CD4-positive, alpha-beta T cell treated with Interleukin-15 for 1 hour (primary cell): ENCODE data around the gene CYP19A1.

Experiments
- DNase-seq: peaks from one replicate; pipeline ENCODE4 v3.0.0-alpha.2; 2020

The CYP19A1 gene

DNA sequence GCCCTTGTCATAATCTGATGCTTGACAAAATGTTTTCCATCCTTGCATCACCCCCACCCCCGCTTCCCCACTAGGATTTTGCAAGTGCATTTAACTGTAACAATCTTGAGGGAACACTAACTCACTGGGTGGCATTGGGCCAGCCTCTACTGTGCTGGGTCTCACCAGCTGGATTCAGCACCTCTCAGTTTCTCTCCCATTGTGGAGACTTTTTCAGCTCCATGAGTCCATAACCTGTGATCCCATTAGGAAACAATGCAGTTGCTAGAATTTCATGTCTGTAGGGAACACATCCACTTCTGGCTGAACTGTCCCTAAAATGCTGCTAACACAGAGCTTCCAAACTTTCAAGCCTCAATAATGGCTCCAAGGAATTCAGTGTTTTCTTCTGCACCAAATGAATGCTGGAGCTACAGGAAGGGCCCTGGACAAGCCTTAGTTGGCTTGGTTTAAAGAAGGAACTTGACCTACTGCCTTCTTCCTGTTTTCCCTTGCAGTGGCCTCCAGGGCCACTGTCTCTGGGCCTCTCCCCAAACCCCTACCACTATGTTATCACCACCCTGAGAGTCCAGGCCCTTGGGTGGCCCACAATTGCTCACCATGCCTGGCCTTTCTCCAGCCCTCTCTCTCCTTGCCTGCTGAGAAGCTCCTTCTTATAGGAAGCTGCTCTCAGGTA lies 15.6 kb downstream of the CYP19A1 start:
- peak; percentile 20 for DNase-seq

DNA sequence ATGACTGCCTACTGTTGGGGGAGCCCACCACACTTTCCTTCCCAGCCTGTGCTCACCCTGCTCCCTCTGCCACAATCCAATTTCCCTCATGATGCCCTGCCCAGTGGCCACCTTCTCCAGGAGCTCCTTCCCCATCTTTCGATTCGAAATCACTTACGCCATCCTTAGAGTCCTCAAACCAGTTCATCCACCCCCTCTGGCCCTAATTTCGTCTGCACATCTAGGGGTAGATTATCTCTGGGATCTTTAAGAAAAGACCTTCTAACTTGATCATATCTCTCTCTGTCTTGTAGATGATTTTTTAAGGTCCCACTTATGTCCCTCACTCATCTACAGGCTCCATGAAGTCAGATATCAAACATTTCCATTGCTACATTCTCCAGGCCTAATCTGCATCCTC lies 17.1 kb downstream of the CYP19A1 start:
- DNase-seq: no peak

DNA sequence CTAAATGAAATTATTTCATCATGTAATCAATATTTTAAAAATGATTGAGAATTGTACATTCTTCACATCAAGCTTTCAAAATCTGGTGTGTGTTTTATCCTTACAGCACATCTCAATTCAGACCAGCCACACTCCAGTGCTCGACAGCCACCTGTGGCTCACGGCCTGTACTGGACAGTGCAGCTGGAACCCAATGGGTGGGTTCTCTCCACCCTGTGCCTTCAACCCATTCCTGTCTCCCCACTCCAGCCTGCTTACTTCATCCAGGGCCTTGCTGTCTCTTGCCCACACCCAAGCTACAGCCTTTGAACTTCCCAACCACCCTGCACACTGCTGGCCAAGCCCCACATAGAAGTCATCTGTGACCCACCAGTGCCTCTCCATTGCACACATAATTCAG lies 17.6 kb downstream of the CYP19A1 start:
- no peak for DNase-seq

DNA sequence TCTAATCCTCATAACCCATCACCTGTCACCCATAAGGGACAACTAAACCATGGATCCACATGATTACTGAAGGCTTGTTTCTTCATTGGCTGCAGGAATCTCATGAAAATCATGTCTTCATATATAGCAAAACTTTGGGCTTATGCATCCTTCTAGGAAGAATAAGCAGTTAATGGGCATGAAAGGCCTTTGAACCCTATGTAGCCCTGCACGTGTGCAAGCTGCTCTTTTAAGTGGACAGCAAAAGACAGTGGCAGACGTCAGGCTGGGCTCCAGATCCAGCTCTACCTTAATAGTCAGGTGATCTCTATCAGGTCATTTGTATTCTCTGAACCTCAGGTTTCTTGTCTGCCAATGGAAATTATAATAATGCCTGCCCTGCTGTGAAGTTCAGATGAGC lies 18.9 kb downstream of the CYP19A1 start:
- DNase-seq: no peak

DNA sequence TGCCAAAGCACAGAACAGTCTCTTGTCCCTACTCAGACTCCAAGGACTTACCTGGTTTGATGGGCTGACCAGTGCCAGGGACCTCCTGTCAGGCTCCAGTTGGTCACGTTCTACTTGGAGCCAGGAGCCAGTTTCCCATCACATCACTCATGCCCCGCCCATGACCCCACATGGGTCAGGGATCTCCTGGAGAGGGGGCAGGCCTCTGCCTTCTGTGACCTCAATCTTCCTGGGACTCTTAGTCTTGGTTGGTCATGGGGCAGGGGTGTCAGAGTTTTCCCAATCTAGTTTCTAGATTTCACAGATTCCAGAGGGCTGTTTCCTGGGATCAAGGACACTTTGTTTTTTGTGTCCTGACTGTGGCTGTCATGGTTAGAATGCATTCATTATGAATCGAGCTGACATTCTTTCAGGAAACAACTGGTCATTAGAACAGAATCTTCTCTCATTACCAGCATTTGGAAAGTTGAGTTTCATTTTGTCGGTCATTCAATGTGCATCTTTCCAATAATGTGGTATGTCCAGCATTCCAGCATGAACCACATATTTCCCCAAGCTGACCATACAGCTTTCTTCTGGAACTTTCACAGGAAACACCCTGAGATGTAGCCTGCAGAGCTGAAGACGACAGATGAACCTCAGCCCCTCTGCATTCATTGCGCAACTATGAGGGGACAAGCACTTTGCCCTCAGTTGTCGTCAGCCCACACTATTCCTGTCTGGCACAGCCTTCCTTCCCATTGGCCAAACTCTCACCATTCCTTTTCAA lies 19.8 kb downstream of the CYP19A1 start:
- DNase-seq: no peak

DNA sequence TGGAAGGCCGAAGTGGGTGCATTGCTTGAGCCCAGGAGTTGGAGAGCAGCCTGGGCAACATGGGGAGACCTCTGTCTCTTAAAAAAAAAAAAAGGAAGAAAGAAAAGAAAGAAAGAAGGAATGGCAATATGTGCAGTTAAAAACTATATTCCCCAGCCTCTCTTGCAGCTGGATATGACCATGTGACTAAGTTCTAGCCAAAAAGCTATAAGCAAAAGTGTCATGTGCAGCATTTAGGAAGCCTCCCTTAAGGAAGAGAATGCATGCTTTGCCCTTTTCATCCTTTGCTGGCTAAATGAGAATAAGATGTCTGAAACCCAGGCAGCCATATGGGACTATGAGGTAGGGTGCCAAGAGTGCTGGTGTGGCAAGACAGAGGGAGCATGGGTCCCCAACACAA lies 21.8 kb downstream of the CYP19A1 start:
- no peak for DNase-seq

DNA sequence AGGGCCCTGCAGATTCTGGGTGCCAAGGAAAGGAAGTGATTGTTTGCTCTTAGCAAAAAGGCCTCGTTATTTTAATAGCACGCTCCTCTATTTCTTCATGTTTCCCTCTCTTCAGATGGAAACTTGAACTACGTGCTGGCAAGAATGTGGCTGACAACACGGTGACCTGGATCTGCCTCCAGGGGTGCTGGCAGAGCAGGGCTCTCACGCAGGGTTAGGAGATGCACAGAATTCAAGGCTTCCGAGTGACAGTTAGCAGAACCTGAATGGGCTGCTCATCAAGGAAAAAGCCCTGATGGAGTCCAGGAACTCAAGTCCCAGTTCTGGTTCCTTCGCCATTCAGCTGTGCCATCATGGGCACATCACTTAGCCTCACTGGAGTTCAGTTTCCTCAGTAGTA lies 22.7 kb downstream of the CYP19A1 start:
- no peak for DNase-seq

DNA sequence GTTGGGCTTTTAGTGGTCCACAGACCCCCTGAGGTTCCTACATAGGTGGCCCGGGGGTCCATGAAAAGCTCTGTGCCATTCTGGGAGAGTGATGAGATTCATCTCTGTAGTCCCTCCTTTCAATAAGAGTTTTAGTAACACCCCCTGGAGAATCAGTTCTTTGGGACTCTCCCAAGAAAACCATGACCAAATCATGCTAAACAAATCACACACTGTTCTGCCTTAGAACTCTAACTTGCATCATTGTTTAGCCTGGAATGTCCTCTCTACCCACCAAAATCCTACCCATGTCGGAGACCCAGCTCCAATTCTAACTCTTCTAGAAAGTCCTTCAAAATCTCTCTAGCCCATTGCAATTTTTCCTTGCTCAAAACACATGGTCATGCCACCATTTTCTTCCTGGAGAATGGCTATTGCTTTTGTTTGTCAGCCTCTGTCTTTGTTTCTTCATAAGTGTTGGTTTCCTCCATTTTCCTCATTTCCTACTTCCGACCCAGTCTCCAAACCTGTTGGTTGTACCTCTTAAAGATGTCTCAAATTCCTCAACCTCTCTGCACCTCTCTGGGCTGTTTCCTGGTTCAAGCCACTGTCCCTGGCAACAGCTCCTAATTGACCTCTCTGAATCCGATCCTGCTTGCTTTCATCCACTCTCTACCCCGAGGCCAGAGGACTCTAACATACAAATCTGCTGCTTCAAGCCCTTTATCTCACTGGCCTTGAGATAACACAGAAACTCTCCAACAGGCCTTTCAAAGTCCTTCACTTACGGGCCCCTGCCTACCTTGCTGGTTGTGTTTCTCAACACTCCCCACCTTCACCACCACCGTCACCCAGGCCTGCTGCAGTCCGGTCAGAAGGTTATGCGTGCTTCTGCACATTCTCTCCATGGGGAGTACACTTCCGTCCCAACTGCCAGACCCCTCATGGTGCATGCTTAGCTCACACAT lies 23.7 kb downstream of the CYP19A1 start:
- DNase-seq: no peak

DNA sequence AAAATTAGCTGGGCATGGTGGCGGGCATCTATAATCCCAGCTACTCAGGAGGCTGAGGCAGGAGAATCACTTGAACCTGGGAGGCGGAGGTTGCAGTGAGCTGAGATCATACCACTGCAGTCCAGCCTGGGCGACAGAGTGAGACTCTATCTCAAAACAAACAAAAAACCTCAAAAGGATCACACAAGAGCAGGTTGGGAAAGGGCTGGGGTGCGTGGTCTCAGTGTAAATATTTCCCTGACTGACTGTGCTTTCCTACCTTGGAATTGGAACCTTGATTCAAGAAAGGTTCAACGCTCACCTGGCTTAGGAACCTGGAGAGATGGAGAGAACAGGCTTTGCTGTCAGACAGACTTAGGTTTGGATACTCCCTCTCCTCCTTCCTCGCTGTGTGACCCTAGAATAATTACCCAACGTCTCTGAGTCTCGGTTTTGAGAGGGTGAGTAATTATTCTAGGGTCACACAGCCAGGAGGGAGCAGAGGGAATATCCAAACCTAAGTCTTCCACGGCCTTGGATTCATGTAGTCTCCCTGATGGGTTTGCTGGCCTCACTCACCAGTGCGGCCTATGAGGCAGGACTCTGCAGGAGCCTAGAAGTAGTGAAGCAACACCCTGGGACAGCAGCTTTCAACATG lies 24.6 kb downstream of the CYP19A1 start:
- DNase-seq: no peak

DNA sequence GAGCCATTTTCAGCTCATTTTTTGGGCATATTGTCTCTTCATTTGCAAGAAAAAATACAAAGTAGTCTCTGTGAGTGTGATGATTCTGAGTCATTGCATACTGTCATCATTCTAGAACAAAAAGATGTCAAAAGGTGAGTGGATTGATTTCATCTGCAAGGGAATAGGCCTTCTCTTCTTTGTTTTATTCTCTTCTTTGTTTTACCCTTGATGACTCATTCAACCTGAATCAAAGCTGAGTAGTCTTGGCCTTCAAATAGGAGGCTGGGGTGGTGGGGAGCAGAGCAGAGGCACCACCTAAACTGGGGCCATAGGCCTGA lies 25.4 kb downstream of the CYP19A1 start:
- no peak for DNase-seq

DNA sequence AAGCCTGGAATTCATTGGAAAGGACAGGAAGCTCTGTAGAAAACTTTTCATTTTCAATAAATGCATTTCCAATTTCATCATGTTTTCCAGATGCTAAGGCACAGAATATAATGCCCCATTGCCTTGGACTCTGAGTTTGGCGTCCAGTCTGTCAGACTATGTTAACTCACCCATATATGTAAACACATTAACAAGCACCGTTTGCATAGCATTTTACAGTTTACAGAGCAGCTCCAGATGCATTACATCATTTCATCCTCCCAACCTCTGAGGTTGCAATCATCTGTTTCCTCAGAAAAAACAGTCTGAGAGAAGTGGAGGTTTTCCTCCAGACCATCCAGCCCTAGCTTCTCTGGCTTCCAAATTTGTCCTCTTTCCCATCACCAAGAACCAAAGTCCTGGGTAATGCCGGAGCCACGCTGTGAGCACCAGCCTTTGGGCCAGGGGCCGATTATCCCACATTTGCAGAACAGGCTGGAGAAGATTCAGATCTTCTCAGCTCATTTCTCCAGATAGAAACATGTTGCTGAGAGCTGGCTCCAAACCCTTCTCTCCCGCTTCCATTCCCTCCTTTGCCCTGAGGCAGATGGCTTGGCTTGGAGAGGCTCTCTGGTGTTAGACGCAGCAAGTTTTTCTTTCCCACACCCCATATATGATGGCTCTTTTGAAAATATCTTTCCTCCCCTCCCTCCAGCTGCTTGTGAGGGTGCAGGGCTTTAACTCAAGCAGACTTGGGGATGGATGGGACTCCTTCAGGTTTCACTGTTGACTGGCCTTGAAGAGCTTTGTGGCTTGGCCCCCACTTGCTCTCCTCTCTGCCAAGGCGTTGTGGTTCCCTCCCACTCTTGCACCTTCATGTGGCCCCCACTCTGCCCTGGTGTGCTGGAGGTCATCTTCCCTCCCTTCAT lies 26.0 kb downstream of the CYP19A1 start:
- no peak for DNase-seq

DNA sequence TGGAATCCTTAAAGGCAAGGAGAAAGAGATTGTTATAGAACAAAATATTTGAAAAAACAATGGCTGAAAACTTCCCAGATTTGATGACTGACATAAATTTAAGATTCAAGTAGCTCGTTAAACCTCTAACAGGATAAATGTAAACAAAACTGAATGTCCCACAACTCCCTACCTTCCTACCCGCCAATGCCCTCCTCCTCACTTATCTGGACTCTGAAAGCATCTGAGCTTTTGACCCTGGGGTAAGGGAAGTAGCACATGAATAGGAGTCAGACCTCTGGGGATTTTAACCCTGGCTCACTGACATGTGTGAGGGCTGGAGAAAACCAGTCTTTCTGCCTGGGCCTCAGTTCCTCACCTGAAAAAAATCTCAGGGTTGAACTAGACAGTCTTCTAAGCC lies 26.9 kb downstream of the CYP19A1 start:
- no peak for DNase-seq

DNA sequence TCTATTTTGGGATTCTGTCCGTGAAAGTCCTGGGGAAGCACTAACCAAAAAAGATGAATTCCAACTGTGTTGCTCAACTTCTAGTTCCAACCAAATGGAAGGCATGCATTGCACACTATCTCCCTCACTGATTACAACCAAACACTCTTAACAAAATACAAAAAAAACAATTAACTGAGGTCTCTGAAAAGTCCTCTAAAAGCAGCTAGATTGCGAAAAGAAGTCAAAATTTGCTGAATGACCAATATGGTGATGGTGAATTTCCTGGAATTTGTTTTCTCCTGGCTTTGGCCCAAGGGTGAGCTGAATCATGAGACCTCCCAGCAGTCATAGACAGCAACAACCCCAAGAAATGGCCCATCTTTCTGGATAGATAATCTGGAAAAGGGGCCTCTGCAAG lies 28.3 kb downstream of the CYP19A1 start:
- no peak for DNase-seq

DNA sequence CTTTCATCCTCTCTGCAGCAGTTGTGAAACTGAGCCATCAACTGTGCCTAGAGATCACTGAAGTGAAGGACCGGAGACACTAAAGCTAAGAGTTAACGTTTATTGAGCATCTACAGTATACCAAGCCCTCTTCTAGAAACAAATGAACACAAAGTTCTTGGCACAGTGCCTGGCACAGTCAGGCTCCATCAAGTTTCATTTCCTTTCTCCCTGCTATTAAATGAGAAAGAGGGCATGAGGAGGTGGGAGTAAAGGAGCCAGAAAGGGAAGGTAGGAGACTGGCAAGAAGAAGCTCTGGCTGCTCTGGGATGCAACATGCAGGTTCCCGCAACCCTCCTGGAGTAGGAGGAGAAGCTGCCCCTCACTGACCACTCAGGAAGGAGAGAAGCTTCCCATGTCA lies 30.6 kb downstream of the CYP19A1 start:
- no peak for DNase-seq

DNA sequence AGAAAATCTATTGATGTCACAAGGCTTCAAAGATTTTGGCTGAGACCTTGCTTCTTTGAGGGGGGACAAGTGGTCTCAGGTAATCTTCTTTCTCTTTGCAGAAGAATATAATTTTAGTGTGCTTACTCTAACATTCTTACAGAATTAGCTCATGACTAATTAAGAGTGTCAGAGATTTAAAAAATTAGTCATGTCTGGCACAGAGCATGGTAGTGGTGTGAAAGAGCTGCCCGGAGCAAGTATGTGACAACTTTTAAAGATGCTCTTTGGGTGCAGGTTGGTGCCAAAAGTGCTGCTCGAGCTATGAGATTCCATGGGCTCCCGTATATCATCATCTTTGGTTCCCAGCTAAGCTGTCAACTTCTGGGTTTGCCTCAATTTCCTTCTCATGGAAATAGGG lies 31.1 kb downstream of the CYP19A1 start:
- no peak for DNase-seq

DNA sequence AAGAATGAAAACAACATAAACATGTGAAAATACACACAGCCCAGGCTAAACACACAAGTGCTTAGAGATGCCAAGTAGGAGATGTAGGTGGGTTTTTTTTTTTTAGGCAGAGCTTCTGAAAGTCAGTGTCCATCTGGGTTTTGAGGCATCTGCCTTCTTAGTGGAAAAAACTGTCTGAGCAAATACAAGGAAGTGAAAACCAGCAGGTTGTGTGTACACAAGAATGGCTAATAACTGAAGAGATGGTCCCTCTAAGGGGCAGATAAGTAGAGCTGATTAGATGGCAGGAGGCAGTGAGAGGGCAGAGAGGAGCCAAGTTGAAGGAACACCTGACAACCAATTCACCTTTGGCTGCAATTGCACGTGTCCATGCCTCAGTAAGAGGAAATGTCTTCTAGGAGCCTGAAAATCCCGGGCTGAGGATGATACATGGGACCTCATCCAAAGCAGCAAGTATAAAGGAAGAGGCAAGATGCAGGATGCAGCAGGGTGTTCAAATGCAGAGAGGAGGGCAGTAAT lies 34.9 kb downstream of the CYP19A1 start:
- no peak for DNase-seq

DNA sequence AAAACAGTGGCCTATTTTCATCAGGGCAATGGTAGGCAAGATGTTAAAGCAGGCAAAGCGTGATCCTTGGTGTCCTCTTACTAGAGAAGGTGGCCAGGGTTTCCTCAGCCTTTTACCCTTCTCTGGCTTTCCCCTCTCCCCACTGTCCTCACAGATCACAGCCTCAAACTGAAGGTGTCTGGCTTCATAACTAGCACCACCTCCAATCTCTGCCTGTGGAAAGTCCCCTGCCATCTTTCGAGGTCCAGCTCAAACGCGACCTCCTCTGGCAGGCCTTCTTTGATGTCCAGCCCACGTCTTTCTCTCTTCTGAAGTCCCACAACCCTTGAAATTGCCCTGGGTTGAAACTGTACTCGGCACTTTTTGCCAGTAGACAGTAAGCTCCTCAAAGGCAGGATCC lies 35.9 kb downstream of the CYP19A1 start:
- no peak for DNase-seq

DNA sequence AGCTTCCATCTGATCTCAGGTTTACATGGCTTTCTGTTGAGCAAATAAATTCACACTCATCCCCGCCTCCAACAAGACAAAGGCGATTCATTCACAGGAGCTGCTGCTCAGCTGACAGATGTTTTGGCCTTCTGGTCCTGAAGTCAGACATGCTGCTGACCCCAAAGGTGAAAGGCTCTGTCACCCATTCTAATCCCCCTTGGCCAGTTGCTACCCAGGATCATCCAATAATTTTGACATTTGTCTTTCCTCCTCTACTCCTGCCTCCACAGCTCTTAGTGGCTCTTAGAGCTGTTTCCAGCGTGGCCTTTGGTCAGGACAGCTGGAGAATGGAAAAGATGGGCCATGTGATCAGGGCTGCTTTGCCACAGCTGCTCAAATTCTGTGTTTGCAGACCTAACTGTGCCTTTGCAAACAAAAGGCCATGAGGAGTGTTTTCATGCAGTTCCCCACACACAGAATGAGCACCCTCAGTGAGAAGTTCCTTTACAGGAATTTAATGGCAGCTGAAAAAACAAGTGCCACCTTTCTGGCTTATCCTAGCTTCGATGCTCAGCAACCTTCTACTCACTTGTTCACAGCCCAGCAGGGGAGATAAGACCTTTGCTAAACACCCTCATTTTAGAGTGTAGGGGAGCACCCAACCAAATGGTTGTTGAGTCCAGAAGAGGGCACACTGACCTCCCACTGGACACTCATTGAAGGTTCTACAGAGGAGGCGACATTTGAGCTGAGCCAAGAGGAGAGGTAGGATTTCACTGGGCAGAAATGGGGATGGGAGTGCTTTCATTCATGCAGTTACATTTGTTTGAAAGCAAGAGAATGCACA lies 39.0 kb downstream of the CYP19A1 start:
- DNase-seq: no peak

DNA sequence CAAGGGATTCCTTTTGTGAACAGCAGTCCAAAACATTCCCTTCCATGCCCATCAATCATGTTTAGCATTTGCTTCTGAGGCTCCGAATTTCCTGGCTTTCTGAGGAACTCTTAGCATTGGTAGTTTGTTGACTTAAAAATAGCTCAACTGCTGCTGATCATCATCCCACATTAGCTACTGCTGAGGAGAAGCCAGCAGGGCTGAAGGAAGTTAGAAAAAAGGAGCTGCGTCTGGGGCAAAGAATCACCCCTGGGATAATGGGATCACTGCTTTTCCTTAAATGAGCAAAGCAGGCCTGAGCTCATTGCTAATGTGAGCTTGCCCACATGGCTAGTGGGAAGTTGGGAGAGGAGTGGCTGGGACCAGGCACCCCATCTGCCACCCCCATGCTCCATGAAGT lies 39.8 kb downstream of the CYP19A1 start:
- no peak for DNase-seq

DNA sequence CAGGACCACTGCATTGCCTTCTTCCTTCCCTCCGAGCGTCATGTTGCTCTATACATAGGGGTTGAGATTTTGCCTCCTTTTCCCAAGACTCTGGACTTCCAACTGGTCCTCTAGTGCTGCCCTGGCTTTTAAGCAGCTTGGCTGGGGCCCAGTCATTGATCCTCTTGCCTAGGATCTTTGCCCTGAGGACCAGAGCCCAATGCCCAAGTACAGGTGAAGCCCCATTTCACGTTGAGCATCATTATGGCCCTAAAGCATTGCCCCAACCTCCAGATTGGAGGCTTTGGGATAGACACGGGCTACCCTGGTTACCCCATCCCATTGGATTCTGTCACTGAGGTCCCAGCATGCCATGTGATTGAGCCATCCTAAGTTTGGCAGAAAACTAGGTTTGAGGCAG lies 47.7 kb downstream of the CYP19A1 start:
- DNase-seq: no peak

DNA sequence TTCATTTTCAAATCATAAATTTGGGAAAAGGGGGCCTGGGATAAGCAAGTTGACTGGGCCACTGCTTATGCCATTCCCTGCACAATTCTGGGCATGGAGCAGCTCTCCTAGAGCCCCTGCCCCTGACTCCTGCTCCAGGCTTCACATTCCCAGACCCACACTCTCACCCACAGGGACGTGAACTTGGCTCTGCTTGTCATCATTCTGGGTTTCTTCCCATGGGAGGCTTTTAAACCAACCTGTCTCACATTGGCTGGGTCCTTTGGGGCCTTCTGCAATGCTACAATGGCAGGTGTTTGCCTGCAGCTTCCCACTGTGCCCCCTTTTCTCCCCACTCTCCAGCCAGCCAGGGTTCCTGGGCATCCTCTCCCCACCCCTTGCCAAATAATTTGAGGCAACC lies 49.1 kb downstream of the CYP19A1 start:
- DNase-seq: no peak
